Measurements from ENCODE around the gene MAGI2. TPM values are rescaled to one million over a fixed set of nuclear protein-coding genes. Genes with fewer than 3 reads are reported as not detected.

The MAGI2 gene
- total RNA-seq, 1 experiment from 2014 or later, result 0.22 TPM

- TF ChIP-seq TCF7L2 (IDR thresholded peaks at IDR 0.05; ENCODE audit: borderline replicate concordance, extremely low read depth, insufficient read depth, insufficient read length) (no peak), CEBPB (IDR thresholded peaks at IDR 0.05; ENCODE audit: low read depth) (no peak), CBX3 (IDR thresholded peaks at IDR 0.05; ENCODE audit: low read depth) (no peak), SP1 (IDR thresholded peaks at IDR 0.05; ENCODE audit: low read depth) (no peak), FOSL1 (IDR thresholded peaks at IDR 0.05; ENCODE audit: low read depth) (no peak)
Measured at GRCh38 chr7:78412216-78412858, 1041.1 kb downstream of the MAGI2 start (continued).

- Histone ChIP-seq H3K79me2 (ENCODE audit: insufficient read depth, low read length) (no peaks in the 10 kb centered on the region), H3K9me2 (ENCODE audit: insufficient read depth) (no peaks in the 10 kb centered on the region), H3K27me3 (ENCODE audit: insufficient read depth, low read length) (peaks cover 41% of the 10 kb centered on the region), H3K4me3 (replicated peaks in 1 of 2; ENCODE audit: low read depth in 1 of 2, low read length in 2 of 2) (no peak overlapping the region), H3K36me3 (ENCODE audit: control insufficient read depth in 1 of 2, insufficient read depth in 2 of 2, low read length in 2 of 2) (no peaks in the 10 kb centered on the region), H3K4me1 (ENCODE audit: control insufficient read depth in 1 of 2, insufficient read depth in 2 of 2, low read length in 2 of 2) (no peaks in the 10 kb centered on the region), H3K9me3 (ENCODE audit: control insufficient read depth in 1 of 2, insufficient read depth in 1 of 2, low read depth in 1 of 2, low read length in 2 of 2) (no peaks in the 10 kb centered on the region), H2AFZ (ENCODE audit: low read depth, low read length, poor library complexity, severe bottlenecking) (no peak overlapping the region), H3K27ac (ENCODE audit: low read depth, low read length) (no peak overlapping the region), H4K20me1 (ENCODE audit: insufficient read depth) (no peaks in the 10 kb centered on the region), H3K9ac (ENCODE audit: low read length) (no peak overlapping the region), H3K4me2 (ENCODE audit: low read length) (no peak overlapping the region)
- ChIA-PET RAD21 (ENCODE audit: low non-redundant PET in 1 of 2, low total read pairs in 2 of 2, uncharacterized antibody in 2 of 2, unreplicated experiment in 2 of 2) (no interaction called here), CTCF (no interaction called here), POLR2A (no interaction called here)
- TF ChIP-seq SIN3A (IDR thresholded peaks at IDR 0.05; ENCODE audit: low read depth) (no peak), TCF7L2 (IDR thresholded peaks at IDR 0.05; ENCODE audit: borderline replicate concordance, extremely low read depth, insufficient read depth, insufficient read length) (no peak), FOSL1 (IDR thresholded peaks at IDR 0.05; ENCODE audit: low read depth) (no peak), CEBPB (IDR thresholded peaks at IDR 0.05; ENCODE audit: low read depth) (no peak), ZNF274 (IDR thresholded peaks at IDR 0.05; ENCODE audit: low read depth, low read length) (no peak), EZH2 (IDR thresholded peaks at IDR 0.05) (no peak), EZH2phosphoT487 (IDR thresholded peaks at IDR 0.05; ENCODE audit: borderline replicate concordance) (no peak), EGR1 (IDR thresholded peaks at IDR 0.05; ENCODE audit: low read depth) (no peak), RAD21 (IDR thresholded peaks at IDR 0.05; ENCODE audit: low read depth) (no peak), ATF3 (IDR thresholded peaks at IDR 0.05) (no peak), POLR2AphosphoS5 (IDR thresholded peaks at IDR 0.05; ENCODE audit: low read depth, low read length) (no peak)
- DNase-seq (ENCODE audit: low read depth, low spot score) (no peak), ATAC-seq (no peak)
- no TSS peak for BruUV-seq (replicated peaks)
- intact Hi-C loops (cut with micrococcal nuclease), result no loop called here
Measured at GRCh38 chr7:78407031-78407430, 1046.4 kb downstream of the MAGI2 start.
